ENCODE measurements around the gene PTGER4. TPM values are rescaled to one million over a fixed set of nuclear protein-coding genes. Genes with fewer than 3 reads are reported as not detected.
"Not testable (repeated sequence)": the region's sequence is repeated elsewhere in the genome, so short reads cannot be mapped to it uniquely, and the experiment has no call there.

The PTGER4 gene
- total RNA-seq, 1 donor from 2014 or later: 53.0 TPM

DNA sequence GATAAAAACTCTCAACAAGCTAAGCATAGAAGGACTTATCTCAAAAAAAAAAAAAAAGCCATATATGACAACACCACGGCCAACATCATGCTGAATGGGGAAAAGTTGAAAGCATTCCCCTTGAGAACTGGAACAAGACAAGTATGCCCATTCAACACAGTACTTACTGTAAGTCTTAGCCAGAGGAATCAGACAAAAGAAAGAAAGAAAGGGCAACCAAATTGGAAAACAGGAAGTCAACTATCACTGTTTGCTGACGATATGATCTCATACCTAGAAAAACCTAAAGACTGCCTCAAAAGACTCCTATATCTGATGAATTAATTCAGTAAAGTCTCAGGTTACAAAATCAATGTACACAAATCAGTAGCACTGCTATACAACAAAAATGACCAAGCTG lies 24.6 kb upstream of the PTGER4 start:
- intact Hi-C loops (cut with micrococcal nuclease): loop anchor here (1.0 to 2.0 kb wide), 3 partner anchors 14 to 76 kb away; no protein-coding TSS in a partner anchor
- Mint-ChIP-seq H3K9me3 (peaks cover 14% of the 10 kb centered on the region), H3K27me3 (no peaks in the 10 kb centered on the region), H3K4me3 (peak overlapping the region; percentile 88), H3K27ac (peak overlapping the region; percentile 90), H3K36me3 (ENCODE audit: low read depth) (peaks cover 3% of the 10 kb centered on the region), H3K4me1 (peaks cover 69% of the 10 kb centered on the region)
- peak; percentile 68 for DNase-seq

DNA sequence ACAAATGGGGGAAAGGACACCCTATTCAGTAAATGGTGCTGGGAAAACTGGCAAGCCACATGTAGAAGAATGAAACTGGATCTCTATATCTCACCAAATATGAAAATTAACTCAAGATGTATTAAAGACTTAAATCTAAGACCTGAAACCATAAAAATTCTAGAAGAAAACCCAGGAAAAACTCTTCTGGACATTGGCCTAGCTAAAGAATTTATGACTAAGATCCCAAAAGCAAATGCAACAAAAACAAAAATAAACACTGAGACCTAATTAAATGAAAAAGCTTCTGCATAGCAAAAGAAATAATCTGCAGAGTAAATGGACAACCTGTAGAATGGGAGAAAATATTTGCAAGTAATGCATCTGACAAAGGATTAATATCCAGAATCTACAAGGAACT lies 23.6 kb upstream of the PTGER4 start:
- H3K27me3 Mint-ChIP-seq; H3K27ac Mint-ChIP-seq; DNase-seq; H3K36me3 Mint-ChIP-seq (ENCODE audit: low read depth); H3K4me3 Mint-ChIP-seq; intact Hi-C loops (cut with micrococcal nuclease): not testable (repeated sequence)
- H3K4me1 Mint-ChIP-seq: peaks cover 62% of the 10 kb centered on the region
- H3K9me3 Mint-ChIP-seq: peaks cover 14% of the 10 kb centered on the region

- Mint-ChIP-seq H3K27me3 (no peaks in the 10 kb centered on the region), H3K9me3 (peaks cover 14% of the 10 kb centered on the region), H3K4me3 (no peak overlapping the region), H3K4me1 (peaks cover 59% of the 10 kb centered on the region), H3K27ac (no peak overlapping the region), H3K36me3 (ENCODE audit: low read depth) (peaks cover 2% of the 10 kb centered on the region)
- no peak for DNase-seq
- intact Hi-C loops (cut with micrococcal nuclease): no loop called here
Observed at GRCh38 chr5:40656766-40657165, 22.9 kb upstream of the PTGER4 start.

DNA sequence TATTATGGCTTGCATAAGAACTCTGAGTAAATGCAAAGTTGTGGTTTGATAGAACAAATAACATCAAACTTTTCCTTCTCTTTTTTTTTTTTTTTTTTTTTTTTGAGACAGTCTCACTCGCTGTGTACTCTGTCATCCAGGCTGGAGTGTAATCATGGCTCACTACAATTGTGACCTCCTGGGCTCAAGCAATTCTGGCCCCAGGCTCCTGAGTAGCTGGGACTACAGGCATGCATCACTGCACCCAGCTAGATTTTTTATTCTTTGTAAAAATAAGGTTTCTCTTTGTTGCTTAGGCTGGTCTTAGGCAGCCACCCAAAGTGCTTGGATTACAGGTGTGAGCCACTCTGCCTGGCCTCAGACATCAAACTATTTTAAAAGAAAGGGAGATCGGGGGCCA lies 19.0 kb upstream of the PTGER4 start:
- Mint-ChIP-seq H3K36me3 (ENCODE audit: low read depth) (peaks cover 2% of the 10 kb centered on the region), H3K9me3 (peaks cover 14% of the 10 kb centered on the region), H3K27me3 (no peaks in the 10 kb centered on the region), H3K4me1 (peaks cover 22% of the 10 kb centered on the region), H3K27ac (no peak overlapping the region), H3K4me3 (no peak overlapping the region)
- intact Hi-C loops (cut with micrococcal nuclease): no loop called here
- DNase-seq: no peak

DNA sequence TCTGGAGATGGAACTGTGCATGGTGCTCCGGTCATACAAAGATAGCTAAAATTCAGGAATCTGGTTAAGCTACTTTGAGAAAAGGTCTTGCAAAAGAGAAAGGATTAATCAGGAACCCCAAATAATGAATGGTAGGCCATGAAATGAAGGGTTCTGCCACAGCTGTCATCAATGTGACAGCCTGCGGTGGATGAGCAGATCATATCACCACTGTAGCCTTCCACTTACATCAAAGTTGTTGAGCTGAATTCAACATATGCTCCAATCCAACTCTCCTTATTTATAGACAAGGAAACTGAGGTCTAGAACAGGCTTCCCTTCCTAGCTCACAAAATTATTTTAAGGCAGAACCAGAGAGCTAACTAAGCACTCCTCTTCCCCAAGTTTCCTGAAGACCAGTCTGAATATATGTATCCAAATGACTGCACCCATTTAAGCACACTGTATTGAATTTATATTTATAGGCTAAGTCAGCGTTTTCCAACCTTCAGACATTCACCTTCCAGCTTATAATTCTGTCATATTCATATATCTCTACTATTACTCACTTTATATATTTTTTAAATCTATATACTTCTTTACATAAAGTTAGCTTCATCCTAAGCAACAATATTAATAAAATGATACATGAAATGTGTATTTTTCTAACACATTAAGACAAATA lies 13.9 kb upstream of the PTGER4 start:
- H3K9me3 Mint-ChIP-seq: no peaks in the 10 kb centered on the region
- no peak overlapping the region for H3K27ac Mint-ChIP-seq
- H3K27me3 Mint-ChIP-seq: no peaks in the 10 kb centered on the region
- no peak overlapping the region for H3K4me3 Mint-ChIP-seq
- H3K4me1 Mint-ChIP-seq: peaks cover 16% of the 10 kb centered on the region
- intact Hi-C loops (cut with micrococcal nuclease): no loop called here
- no peak for DNase-seq
- no peaks in the 10 kb centered on the region for H3K36me3 Mint-ChIP-seq (ENCODE audit: low read depth)

DNA sequence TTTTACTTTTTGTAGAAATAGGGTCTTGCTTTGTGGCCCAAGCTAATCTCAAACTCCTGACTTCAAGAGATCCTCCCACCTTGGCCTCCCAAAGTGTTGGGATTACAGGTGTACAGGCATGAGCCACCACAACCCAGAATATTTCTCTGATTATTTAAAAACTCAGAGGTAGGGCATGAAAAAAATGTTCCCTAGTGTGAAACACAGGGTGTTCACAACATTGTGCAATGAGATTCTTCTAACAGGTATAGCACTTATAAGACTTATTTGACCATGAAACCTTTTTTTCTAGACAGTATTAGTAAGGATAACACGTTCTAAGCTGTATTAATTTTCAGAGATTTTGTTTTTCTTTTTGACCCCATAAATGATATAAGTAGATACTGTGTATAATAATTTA lies 13.1 kb upstream of the PTGER4 start:
- no peak overlapping the region for H3K4me3 Mint-ChIP-seq
- no peaks in the 10 kb centered on the region for H3K27me3 Mint-ChIP-seq
- peaks cover 16% of the 10 kb centered on the region for H3K4me1 Mint-ChIP-seq
- no peak for DNase-seq
- no peaks in the 10 kb centered on the region for H3K9me3 Mint-ChIP-seq
- intact Hi-C loops (cut with micrococcal nuclease): no loop called here
- no peak overlapping the region for H3K27ac Mint-ChIP-seq
- no peaks in the 10 kb centered on the region for H3K36me3 Mint-ChIP-seq (ENCODE audit: low read depth)

- DNase-seq: no peak
- Mint-ChIP-seq H3K27me3 (no peaks in the 10 kb centered on the region), H3K4me1 (peaks cover 16% of the 10 kb centered on the region), H3K27ac (no peak overlapping the region), H3K36me3 (ENCODE audit: low read depth) (no peaks in the 10 kb centered on the region), H3K9me3 (no peaks in the 10 kb centered on the region), H3K4me3 (no peak overlapping the region)
- intact Hi-C loops (cut with micrococcal nuclease): no loop called here
Observed at GRCh38 chr5:40667161-40667663, 12.5 kb upstream of the PTGER4 start.

GRCh38 chr5:40669606-40670390 lies 9.9 kb upstream of the PTGER4 start:
- Mint-ChIP-seq H3K36me3 (ENCODE audit: low read depth) (peaks cover 1% of the 10 kb centered on the region), H3K4me1 (peaks cover 39% of the 10 kb centered on the region), H3K9me3 (no peaks in the 10 kb centered on the region), H3K27me3 (no peaks in the 10 kb centered on the region), H3K27ac (no peak overlapping the region), H3K4me3 (no peak overlapping the region)
- peak; percentile 10 for DNase-seq
- intact Hi-C loops (cut with micrococcal nuclease): loop anchor here (10.0 kb wide), 1 partner anchor 45 kb away; no protein-coding TSS in a partner anchor

GRCh38 chr5:40672425-40672824 lies 7.3 kb upstream of the PTGER4 start:
- Mint-ChIP-seq H3K36me3 (ENCODE audit: low read depth) (peaks cover 1% of the 10 kb centered on the region), H3K4me3 (no peak overlapping the region), H3K4me1 (peaks cover 60% of the 10 kb centered on the region), H3K27ac (peak overlapping the region; percentile 52), H3K27me3 (no peaks in the 10 kb centered on the region), H3K9me3 (peaks cover 3% of the 10 kb centered on the region)
- peak; percentile 57 for DNase-seq
- intact Hi-C loops (cut with micrococcal nuclease): loop anchor here (10.0 kb wide), 1 partner anchor 48 kb away; no protein-coding TSS in a partner anchor

DNA sequence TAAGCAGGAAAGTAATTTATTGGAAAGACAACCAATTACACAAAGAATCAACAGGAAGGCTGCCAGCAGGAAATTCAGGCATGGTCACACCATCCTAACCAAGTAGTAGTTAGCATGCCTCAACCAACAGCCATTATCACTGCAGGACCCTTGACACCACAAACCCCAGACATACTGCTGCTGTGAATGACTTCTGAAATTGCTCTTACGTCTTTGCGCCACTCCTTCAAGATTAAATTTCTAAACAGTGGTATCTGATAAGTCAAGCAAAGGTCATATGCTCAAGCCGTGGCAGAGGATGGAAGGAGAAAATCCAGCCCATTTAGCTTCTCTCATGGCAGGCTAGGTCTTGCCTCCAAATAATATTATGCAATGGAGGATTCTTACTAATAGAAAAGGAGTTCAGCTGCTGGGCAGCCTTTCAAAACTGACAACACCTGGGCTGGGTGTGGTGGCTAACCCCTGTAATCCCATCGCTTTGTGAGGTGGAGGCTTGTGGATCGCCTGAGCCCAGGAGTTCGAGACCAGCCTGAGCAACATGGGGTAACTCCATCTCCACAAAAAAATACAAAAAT lies 5.0 kb upstream of the PTGER4 start:
- Mint-ChIP-seq H3K36me3 (ENCODE audit: low read depth) (peaks cover 4% of the 10 kb centered on the region), H3K9me3 (peaks cover 3% of the 10 kb centered on the region), H3K4me3 (peak overlapping the region; percentile 32), H3K27me3 (no peaks in the 10 kb centered on the region), H3K27ac (peak overlapping the region; percentile 58), H3K4me1 (peaks cover 64% of the 10 kb centered on the region)
- no peak for DNase-seq
- intact Hi-C loops (cut with micrococcal nuclease): loop anchor here (5.0 to 10.0 kb wide), 3 partner anchors 32 to 72 kb away; no protein-coding TSS in a partner anchor

DNA sequence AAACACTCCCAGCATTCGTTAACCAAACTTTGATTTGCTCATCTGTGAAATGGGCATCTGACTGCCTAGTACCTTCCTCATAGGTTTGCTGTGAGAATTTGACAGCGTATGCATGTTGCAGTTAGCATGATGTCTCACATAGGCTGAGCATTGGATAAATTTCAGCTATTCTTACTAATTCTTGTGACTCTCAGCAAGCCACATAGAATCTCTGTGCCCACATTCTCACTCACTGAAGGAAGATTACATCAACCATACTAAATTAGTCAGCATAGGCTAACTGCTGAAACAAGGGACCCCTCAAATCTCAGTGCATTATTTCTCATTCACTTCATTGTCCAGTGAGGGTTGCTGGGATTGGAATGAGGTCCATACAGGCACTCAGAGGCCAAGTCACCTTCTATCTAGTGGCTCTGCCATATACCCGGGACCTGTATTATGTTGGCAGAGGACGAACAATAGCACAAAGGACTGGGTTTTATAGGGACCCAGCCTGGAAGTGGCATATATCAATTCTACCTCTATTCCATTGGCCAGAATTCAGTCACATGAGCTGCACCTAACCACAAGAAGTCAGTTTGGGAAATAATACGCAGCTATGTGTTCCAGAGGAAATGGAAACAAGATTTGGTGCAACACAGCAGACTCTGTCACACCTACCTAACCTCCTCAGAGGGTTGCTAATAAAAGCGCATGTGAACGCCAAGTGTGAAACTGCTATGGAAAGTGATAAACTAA lies 4.2 kb upstream of the PTGER4 start:
- Mint-ChIP-seq H3K27ac (peak overlapping the region; percentile 88), H3K27me3 (no peaks in the 10 kb centered on the region), H3K4me3 (peak overlapping the region; percentile 38), H3K4me1 (peaks cover 59% of the 10 kb centered on the region), H3K9me3 (peaks cover 3% of the 10 kb centered on the region), H3K36me3 (ENCODE audit: low read depth) (peaks cover 9% of the 10 kb centered on the region)
- intact Hi-C loops (cut with micrococcal nuclease): loop anchor here (5.0 to 10.0 kb wide), 3 partner anchors 33 to 73 kb away; no protein-coding TSS in a partner anchor
- DNase-seq: peak; percentile 80

DNA sequence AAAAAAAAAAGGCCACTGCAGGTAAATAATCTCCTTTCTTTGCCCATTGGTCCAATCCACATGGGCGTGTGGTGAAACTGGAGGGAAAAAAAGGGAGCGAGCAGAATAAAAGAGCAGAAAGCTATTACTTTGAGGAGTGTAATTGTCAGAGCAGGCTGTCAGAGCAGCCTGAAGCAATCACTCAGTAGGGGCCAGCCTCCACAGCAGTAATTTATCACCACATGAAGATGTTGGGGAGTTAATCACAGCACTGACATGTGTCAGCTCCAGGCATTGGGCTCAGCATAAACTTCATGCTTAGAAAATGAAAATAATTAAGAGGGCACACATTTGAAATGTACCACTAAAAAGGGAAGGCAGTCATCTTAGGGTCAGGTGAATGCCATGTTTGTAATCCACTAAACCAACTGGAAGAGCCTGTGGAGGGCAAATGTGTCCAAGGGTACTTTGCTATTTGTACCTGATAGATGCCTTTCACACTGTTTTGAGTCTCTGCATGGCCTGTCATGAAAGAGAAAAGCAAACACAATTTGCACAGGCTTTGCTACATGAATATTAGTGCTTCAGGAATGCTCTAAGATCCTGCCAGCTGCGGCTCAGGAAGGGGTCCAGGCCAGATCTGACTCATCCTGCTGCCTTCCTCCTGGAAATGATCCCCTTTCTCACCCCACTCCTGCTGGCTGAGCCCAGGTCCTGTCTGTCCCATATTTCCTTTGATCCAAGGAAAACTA lies 2.9 kb upstream of the PTGER4 start:
- peak; percentile 66 for DNase-seq
- Mint-ChIP-seq H3K36me3 (ENCODE audit: low read depth) (peaks cover 21% of the 10 kb centered on the region), H3K27me3 (no peaks in the 10 kb centered on the region), H3K27ac (peak overlapping the region; percentile 88), H3K9me3 (peaks cover 3% of the 10 kb centered on the region), H3K4me3 (peak overlapping the region; percentile 38), H3K4me1 (peaks cover 59% of the 10 kb centered on the region)
- intact Hi-C loops (cut with micrococcal nuclease): loop anchor here (5.0 to 10.0 kb wide), 3 partner anchors 34 to 74 kb away; no protein-coding TSS in a partner anchor

DNA sequence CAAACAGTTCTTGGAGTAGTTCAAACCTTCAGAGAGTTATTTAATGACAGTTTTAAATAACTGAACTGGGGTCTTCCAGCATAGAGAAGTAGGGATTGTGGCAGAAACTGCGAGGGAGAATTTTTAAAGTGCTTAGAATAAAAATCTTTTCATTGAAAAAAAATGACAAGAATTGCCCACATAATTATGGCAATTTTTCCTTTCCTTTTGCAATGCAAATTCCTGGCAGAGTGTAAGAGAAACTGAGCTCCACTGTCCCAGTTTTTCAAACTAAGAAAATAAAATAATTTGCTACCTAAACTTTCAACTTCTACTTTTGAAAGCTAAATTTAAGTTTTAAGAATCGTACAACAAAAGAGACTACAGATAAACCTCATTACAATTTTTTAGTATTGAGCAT lies 2.3 kb upstream of the PTGER4 start:
- peaks cover 57% of the 10 kb centered on the region for H3K4me1 Mint-ChIP-seq
- H3K9me3 Mint-ChIP-seq: peaks cover 3% of the 10 kb centered on the region
- H3K4me3 Mint-ChIP-seq: peak overlapping the region; percentile 38
- no peak for DNase-seq
- H3K27ac Mint-ChIP-seq: peak overlapping the region; percentile 88
- no peaks in the 10 kb centered on the region for H3K27me3 Mint-ChIP-seq
- H3K36me3 Mint-ChIP-seq (ENCODE audit: low read depth): peaks cover 28% of the 10 kb centered on the region
- intact Hi-C loops (cut with micrococcal nuclease): loop anchor here (5.0 to 10.0 kb wide), 3 partner anchors 35 to 75 kb away; no protein-coding TSS in a partner anchor
